HG02973 (cell line): ENCODE data around the gene ERFE.
A peak's percentile ranks its signal among the peaks of the same experiment; 100 is the strongest.

ENCODE experiments used
- ATAC-seq: cut with Tn5 transposase; IDR thresholded peaks from one replicate; pipeline ENCODE4 v1.9.1; 2021; ENCODE audit warnings: moderate library complexity; ENCODE audit not compliant: unreplicated experiment

Gene ERFE

GRCh38 chr2:238203973-238204683 is 45.4 kb downstream of the ERFE start:
- peak; percentile 10 for ATAC-seq

- ATAC-seq = no peak
Measured at GRCh38 chr2:238207006-238207405, 48.2 kb downstream of the ERFE start.

GRCh38 chr2:238216651-238217184 is 57.9 kb downstream of the ERFE start:
- no peak for ATAC-seq
